ENCODE data around the gene ATP1A3.
A peak's percentile ranks its signal among the peaks of the same experiment; 100 is the strongest.

Gene ATP1A3

GRCh38 chr19:41984961-41985360, 9.1 kb downstream of the ATP1A3 start:
- no peak for DNase-seq

DNA sequence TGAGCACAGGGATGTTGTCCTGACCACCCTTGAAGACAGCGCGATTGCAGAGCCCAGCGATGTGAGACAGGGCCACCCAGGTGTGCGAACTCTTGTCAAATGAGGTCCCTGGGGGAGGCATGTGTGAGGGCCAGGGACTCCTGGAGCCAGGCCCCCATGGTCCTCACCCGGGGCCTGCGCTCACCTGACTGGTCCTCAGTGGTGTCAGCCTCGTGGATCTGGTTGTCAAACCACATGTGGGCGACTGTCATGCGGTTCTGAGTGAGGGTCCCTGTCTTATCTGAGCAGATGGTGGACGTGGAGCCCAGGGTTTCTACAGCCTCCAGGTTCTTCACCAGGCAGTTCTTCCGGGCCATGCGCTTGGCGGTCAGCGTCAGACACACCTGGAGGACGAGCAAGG, 12.3 kb downstream of the ATP1A3 start:
- DNase-seq: no peak

GRCh38 chr19:41978470-41978869, 15.6 kb downstream of the ATP1A3 start:
- no peak for DNase-seq

GRCh38 chr19:41977916-41978315, 16.1 kb downstream of the ATP1A3 start:
- DNase-seq: no peak

GRCh38 chr19:41974652-41975051, 19.4 kb downstream of the ATP1A3 start:
- DNase-seq: no peak

DNA sequence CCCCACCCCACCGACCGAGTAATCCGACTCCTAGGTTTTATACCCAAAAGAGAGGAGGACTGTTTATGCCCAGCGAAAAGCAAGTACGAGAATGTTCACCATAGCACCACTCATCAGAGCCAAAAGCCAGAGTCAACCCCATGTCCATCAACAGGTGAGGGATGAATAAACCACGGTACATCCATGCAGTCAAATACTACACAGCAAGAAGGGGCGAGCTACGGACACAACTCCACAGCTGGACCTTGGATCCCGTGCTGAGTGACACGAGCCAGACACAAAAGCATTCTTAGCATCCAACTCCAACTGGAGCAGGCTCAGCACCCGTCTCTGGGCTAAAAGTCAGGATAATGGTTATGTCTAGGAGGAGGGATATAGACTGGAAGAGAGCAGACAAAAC, 22.7 kb downstream of the ATP1A3 start:
- DNase-seq: no peak

DNA sequence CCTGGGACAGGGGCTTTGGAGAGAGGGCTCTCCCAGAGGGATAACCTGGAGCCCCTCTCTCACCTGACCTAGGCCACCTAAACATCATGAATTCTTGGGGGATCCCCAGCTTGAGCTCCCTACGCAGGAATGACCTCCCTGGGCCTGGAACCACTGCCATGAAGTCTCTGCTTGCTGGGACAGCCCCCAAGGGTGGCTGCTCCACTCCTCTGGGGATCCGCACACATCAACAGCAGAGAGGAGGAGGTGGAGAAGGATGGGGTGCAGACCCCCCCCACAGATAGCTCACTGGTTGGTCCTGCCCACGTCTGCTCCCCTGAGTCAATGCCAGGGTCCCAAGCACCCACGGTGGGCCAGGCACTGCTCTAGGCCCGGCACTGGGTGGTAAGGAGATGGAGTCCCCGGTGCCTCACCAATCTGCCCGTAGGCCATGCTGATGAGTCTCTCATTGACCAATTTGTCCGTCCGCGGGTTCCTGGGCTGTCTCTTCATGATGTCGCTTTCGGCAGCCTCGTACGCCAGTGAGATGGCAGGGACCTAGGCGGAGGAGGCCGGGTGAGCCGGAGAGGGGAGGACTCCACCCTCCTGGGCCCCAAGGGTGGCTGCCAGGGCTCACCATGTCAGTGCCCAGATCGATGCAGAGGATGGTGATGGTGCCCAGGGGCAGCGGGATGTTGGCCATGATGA, 24.1 kb downstream of the ATP1A3 start:
- no peak for DNase-seq

- no peak for DNase-seq
Measured at GRCh38 chr19:41968751-41969595, 25.1 kb downstream of the ATP1A3 start.

DNA sequence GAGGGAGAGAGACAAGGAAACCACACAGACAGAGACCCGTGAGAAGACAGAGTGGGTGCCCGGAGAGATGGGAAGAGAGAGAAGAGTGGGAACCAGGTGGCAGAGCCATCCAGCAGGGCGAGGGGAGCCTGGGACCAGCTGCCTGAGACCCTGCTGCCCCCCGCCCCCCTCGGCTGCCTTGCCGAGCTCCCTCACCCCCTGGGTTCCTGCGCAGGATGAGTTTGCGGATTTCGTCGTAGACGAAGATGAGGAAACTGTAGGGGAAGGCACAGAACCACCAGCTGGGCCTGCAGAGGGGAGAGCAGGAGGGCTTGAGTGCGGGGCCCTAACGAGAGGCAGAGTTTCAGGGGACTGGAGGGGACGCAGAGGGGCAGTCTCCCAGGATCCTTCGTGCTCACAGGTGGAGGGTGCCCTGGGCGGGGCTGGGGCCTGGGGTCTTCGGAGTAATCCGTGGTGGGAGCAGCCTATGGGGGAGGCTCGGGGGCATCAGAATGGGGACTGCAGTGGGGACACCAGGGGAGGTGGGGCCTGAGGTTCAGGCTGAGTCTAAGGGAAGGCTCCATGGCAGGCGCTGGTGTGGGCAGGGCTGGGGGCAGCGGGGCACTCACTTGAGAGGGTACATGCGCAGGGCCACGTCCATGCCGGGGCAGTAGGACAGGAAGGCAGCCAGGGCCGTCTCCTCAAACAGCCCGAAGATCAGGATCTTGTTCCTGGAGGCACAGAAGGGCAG, 26.8 kb downstream of the ATP1A3 start:
- peak in 1 of 2 donors; percentile 5 for DNase-seq

DNA sequence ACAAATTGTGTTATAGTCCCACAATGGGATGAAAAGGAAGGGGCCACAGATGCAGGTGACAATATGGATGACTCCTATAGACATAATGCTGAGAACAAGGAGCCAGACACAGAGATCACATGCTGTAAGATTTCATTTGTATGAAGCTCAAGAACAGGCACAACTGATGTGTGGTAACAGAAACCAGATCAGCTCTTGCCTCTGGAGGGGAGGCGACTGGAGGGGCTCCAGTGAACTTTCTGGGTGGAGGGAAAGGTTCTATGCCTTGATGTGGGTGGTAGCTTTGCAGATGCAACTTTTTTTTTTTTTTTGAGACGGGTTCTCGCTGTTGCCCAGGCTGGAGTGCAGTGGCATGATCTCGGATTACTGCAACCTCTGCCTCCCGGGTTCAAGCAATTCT, 28.9 kb downstream of the ATP1A3 start:
- DNase-seq: no peak

DNA sequence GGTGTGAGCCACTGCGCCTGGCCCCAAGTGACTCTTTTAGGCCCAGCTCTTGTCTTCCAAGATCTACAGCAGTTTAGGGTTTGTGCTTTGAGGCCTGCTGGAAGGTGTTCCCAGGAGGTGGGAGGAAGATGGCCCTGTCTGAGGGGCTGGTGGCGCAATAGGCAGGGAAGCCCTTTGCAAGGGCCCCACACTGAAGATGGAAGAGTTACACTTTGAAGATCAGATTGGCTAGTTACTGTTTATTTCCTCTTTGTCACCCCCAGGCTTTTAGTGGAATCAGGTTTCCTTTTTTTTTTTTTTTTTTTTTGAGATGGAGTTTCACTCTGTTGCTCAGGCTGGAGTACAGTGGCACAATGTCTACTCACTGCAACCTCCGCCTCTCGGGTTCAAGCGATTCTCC, 33.1 kb downstream of the ATP1A3 start:
- DNase-seq: no peak

- DNase-seq: peak; percentile 86 to 91
Measured at GRCh38 chr19:41959056-41960053, 34.7 kb downstream of the ATP1A3 start, which contains the start of gene RABAC1. TSS of gene RABAC1 (minus strand) at chr19:41959321. CDS start at chr19:41959292, 29 bp downstream.

DNA sequence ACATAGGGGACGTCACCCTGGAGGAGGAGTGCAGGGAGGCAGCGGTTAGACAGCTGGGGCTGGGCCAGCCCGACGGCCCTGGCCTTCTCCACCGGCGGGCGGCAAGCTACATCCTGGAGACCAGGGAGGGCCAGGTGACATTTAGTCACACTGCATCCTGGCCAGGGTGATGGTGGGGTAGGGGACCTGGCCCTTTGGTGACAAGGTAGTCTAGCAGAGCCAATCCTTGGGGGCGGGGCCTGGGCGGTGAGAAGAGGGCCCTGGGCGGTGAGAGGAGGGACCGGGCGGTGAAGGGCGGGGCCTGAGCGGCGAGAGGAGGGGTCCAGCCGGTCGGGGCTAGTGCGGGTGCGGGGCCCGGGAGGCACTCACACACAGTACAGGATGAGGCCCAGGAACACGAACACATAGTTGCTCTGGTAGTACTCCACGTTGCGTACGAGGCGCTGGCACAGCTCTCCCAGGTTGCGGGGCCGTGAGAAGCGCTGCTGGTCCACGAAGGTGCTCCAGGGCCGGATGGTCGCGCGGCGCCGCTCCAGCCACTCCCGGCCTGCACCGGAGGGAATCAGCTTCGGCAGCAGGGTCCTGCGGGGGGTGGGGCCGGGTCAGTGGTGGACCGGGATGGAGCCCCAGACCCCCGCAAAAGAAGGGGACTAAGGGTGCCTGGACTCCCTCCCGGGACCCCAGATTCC, 35.5 kb downstream of the ATP1A3 start:
- peak; percentile 78 to 85 for DNase-seq

DNA sequence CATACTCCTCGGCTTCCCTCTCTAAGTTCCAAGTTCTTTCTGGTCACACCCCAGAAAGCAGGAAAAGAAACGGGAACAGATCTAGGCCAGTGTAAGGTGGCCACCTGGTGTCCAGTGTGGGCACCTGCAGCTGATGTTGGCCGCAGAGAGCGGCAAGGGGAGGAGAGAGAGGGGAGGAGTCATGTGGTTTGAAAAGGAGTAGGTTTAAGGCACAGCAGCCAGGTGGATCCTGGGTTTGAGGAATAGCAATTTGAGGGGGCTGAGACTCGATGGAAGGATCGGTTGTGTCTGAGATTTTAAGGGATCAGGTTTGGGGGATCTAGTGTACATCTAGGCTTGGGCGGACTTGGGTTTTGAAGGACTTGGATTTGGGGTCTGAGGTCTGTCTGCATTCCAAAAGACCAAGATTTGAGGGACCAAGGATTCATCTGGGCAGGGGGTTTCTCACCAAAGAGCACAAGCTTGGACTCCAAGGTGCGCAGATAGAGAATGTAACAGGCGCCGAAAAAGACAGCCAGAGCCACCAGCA, 36.1 kb downstream of the ATP1A3 start:
- peak; percentile 59 to 60 for DNase-seq

- DNase-seq: no peak
Measured at GRCh38 chr19:41957161-41957837, 36.7 kb downstream of the ATP1A3 start.

- DNase-seq: no peak
Measured at GRCh38 chr19:41956621-41957020, 37.4 kb downstream of the ATP1A3 start.

- no peak for DNase-seq
Measured at GRCh38 chr19:41955521-41955920, 38.5 kb downstream of the ATP1A3 start.

GRCh38 chr19:41951686-41952172, 42.3 kb downstream of the ATP1A3 start:
- DNase-seq: peak; percentile 78 to 86

- DNase-seq: no peak
Measured at GRCh38 chr19:41947091-41947490, 46.9 kb downstream of the ATP1A3 start.

DNA sequence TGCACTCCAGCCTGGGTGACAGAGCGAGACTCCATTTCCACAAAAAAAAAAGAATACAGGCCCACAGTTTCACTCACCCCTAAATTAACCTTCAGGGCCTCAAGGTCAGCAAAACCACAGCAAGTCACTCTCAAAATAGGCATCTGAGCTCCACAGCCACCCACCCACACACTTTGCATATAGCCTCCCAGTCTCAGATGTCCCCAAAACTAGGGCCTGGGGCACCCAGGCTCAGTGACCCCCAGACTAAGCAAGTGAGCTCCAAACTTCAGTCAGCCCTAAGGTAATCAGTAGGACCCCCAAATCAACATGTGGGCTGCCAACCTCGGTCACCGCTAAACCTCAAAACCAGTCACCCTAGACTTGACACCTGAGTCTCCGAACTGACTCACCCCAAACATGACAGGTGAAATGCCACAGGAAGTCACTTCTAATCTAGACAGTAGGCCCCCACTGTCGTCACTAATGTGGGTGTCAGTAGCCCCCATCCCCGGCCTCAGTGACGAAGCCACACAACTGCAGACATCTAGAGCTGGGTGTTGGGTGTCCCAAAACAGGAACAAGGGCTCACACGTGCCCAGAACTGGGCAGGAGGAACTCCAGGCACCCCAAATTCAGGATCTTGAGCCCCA, 48.8 kb downstream of the ATP1A3 start:
- peak; percentile 89 to 90 for DNase-seq

All from CD4-positive, alpha-beta T cell treated with Interferon alpha-2 for 1 hour (primary cell).